Myocyte (in vitro differentiated cells): ENCODE measurements around the gene MAST2. TPM values are rescaled to one million over a fixed set of nuclear protein-coding genes. Genes with fewer than 3 reads are reported as not detected.
"Not testable (repeated sequence)": the region's sequence is repeated elsewhere in the genome, so short reads cannot be mapped to it uniquely, and the experiment has no call there.

Source experiments
- DNase-seq: peaks from one replicate; pipeline ENCODE4 v3.0.0-alpha.2; 2012; ENCODE audit warnings: low read depth
- polyA plus RNA-seq: library from polyadenylated mRNA; unstranded; fragments of >200 nt; gene quantifications from one replicate; pipeline ENCODE4 v1.2.1, GENCODE V29; 2012; ENCODE audit warnings: missing spikeins
- total RNA-seq: library from RNA; depleted of rRNA; stranded (reverse); fragments of >200 nt; gene quantifications from 2 replicates; pipeline ENCODE4 v1.2.3, GENCODE V29; 2014

Gene MAST2
- 41.3 and 70.3 TPM in 2 replicates for total RNA-seq
- polyA plus RNA-seq, result 56.4 TPM

GRCh38 chr1:45803299-45803780 is at the start of gene MAST2:
Gene MAST2, plus strand, starts transcription at chr1:45803612. Its CDS starts 284 bp downstream, at chr1:45803896.
- DNase-seq, result peak; percentile 92

GRCh38 chr1:45755697-45756096 is 47.7 kb upstream of the MAST2 start:
- no peak for DNase-seq

GRCh38 chr1:45762291-45762690 is 41.1 kb upstream of the MAST2 start:
- DNase-seq, result no peak

GRCh38 chr1:45765999-45766792 is 37.2 kb upstream of the MAST2 start:
- no peak for DNase-seq

GRCh38 chr1:45767035-45767434 is 36.4 kb upstream of the MAST2 start:
- DNase-seq, result peak; percentile 34

GRCh38 chr1:45769261-45769932 is 34.0 kb upstream of the MAST2 start:
- DNase-seq, result peak; percentile 90

- no peak for DNase-seq
Measured at GRCh38 chr1:45772971-45773370, 30.4 kb upstream of the MAST2 start.

GRCh38 chr1:45775794-45776193 is 27.6 kb upstream of the MAST2 start:
- no peak for DNase-seq

- DNase-seq, result no peak
Measured at GRCh38 chr1:45785583-45785982, 17.8 kb upstream of the MAST2 start.

GRCh38 chr1:45787905-45788304 is 15.5 kb upstream of the MAST2 start:
- no peak for DNase-seq

- DNase-seq, result no peak
Measured at GRCh38 chr1:45789601-45790000, 13.8 kb upstream of the MAST2 start.

GRCh38 chr1:45792744-45793143 is 10.7 kb upstream of the MAST2 start:
- peak; percentile 47 for DNase-seq

GRCh38 chr1:45793942-45794604 is 9.3 kb upstream of the MAST2 start:
- DNase-seq, result peak; percentile 84

- DNase-seq, result peak; percentile 63
Measured at GRCh38 chr1:45796381-45796780, 7.0 kb upstream of the MAST2 start.

GRCh38 chr1:45796946-45797345 is 6.5 kb upstream of the MAST2 start:
- no peak for DNase-seq

GRCh38 chr1:45800899-45801298 is 2.5 kb upstream of the MAST2 start:
- DNase-seq, result no peak

GRCh38 chr1:45802343-45803298 is 791 bp upstream of the MAST2 start:
- DNase-seq, result peak; percentile 97

GRCh38 chr1:45803781-45804668 is 613 bp downstream of the MAST2 start:
- DNase-seq, result not testable (repeated sequence)

GRCh38 chr1:45804669-45804969 is 1.2 kb downstream of the MAST2 start:
- no peak for DNase-seq

GRCh38 chr1:45806129-45806528 is 2.7 kb downstream of the MAST2 start:
- no peak for DNase-seq
